ENCODE results near the gene CMTM4.

DNA sequence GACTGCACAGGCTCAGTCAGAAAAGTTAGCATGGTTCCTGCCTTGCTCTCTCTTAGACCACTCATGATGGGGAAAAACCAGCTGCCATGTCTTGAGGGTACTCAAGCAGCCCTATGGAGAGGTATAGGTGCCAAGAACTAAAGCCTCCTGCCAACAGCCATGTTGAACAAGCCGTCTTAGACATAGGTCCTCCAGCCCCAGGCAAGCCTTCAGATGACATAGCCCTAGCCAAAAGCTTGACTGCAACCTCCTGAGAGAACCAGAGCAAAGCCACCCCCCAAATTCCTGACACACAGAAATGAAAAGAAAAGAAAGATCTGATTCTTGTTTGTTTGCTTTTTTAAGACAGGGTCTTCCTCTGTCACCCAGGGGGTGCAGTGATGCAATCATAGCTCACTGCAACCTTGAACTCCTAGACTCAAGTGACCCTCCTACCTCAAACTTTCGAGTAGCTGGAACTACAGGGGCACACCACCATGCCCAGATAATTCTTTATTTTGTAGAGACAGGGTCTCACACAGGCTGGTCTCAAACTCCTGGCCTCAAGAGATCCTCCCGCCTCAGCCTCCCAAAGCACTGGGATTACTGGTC, 55.7 kb downstream of the CMTM4 start:
- TF ChIP-seq, protein P1, sequence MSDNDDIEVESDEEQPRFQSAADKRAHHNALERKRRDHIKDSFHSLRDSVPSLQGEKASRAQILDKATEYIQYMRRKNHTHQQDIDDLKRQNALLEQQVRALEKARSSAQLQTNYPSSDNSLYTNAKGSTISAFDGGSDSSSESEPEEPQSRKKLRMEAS (IDR thresholded peaks at IDR 0.05; ENCODE audit: low read depth): no peak
- TF ChIP-seq, protein P2, sequence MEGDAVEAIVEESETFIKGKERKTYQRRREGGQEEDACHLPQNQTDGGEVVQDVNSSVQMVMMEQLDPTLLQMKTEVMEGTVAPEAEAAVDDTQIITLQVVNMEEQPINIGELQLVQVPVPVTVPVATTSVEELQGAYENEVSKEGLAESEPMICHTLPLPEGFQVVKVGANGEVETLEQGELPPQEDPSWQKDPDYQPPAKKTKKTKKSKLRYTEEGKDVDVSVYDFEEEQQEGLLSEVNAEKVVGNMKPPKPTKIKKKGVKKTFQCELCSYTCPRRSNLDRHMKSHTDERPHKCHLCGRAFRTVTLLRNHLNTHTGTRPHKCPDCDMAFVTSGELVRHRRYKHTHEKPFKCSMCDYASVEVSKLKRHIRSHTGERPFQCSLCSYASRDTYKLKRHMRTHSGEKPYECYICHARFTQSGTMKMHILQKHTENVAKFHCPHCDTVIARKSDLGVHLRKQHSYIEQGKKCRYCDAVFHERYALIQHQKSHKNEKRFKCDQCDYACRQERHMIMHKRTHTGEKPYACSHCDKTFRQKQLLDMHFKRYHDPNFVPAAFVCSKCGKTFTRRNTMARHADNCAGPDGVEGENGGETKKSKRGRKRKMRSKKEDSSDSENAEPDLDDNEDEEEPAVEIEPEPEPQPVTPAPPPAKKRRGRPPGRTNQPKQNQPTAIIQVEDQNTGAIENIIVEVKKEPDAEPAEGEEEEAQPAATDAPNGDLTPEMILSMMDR (IDR thresholded peaks at IDR 0.05): no peak
- TF ChIP-seq POLR2AphosphoS5 (IDR thresholded peaks at IDR 0.05; ENCODE audit: low read depth, low read length): no peak
- no peak for TF ChIP-seq TEAD4 (IDR thresholded peaks at IDR 0.05; ENCODE audit: borderline replicate concordance, insufficient read depth)
- no peak for TF ChIP-seq JUND (IDR thresholded peaks at IDR 0.05)
- no peak for TF ChIP-seq EP300 (IDR thresholded peaks at IDR 0.05; ENCODE audit: borderline replicate concordance in 1 of 2, low read depth in 1 of 2, low read length in 1 of 2)
- no peak for TF ChIP-seq TAF1 (IDR thresholded peaks at IDR 0.05; ENCODE audit: borderline replicate concordance, low read depth, low read length)
- TF ChIP-seq SMC3 (IDR thresholded peaks at IDR 0.05; ENCODE audit: low read depth, low read length): no peak
- no peak for TF ChIP-seq NRF1 (IDR thresholded peaks at IDR 0.05; ENCODE audit: low read depth, low read length)
- no peak for TF ChIP-seq EZH2phosphoT487 (IDR thresholded peaks at IDR 0.05; ENCODE audit: borderline replicate concordance, low read depth)
- no peak for TF ChIP-seq NFIC (IDR thresholded peaks at IDR 0.05; ENCODE audit: borderline replicate concordance)
- TF ChIP-seq, protein P3, sequence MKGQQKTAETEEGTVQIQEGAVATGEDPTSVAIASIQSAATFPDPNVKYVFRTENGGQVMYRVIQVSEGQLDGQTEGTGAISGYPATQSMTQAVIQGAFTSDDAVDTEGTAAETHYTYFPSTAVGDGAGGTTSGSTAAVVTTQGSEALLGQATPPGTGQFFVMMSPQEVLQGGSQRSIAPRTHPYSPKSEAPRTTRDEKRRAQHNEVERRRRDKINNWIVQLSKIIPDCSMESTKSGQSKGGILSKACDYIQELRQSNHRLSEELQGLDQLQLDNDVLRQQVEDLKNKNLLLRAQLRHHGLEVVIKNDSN (IDR thresholded peaks at IDR 0.05; ENCODE audit: borderline replicate concordance, low read depth): no peak
